ENCODE results near the gene KRTAP4-1. TPM values are rescaled to one million over a fixed set of nuclear protein-coding genes. Genes with fewer than 3 reads are reported as not detected.

KRTAP4-1 gene
- polyA plus RNA-seq, 1 of the 3 experiments (the other 2 are of a cell fraction): not detected

- TF ChIP-seq MEF2A (IDR thresholded peaks at IDR 0.05; ENCODE audit: borderline replicate concordance, low read depth): no peak
- no peak for TF ChIP-seq MXI1 (IDR thresholded peaks at IDR 0.05; ENCODE audit: low read depth, low read length)
- no peak for TF ChIP-seq YY1 (IDR thresholded peaks at IDR 0.05; ENCODE audit: low read depth)
- TF ChIP-seq NFIC (IDR thresholded peaks at IDR 0.05; ENCODE audit: borderline replicate concordance): no peak
- no peak for TF ChIP-seq RCOR1 (IDR thresholded peaks at IDR 0.05; ENCODE audit: low read length)
- TF ChIP-seq POLR2AphosphoS5 (IDR thresholded peaks at IDR 0.05; ENCODE audit: low read depth, low read length): no peak
- no peak for TF ChIP-seq SMC3 (IDR thresholded peaks at IDR 0.05; ENCODE audit: low read depth, low read length)
- no peak for TF ChIP-seq CHD2 (IDR thresholded peaks at IDR 0.05; ENCODE audit: low read length, partially characterized antibody)
- no peak for TF ChIP-seq SIN3A (IDR thresholded peaks at IDR 0.05; ENCODE audit: borderline replicate concordance, low read depth, low read length)
- TF ChIP-seq USF2 (IDR thresholded peaks at IDR 0.05; ENCODE audit: borderline replicate concordance, low read depth, low read length): no peak
- TF ChIP-seq, protein P1, sequence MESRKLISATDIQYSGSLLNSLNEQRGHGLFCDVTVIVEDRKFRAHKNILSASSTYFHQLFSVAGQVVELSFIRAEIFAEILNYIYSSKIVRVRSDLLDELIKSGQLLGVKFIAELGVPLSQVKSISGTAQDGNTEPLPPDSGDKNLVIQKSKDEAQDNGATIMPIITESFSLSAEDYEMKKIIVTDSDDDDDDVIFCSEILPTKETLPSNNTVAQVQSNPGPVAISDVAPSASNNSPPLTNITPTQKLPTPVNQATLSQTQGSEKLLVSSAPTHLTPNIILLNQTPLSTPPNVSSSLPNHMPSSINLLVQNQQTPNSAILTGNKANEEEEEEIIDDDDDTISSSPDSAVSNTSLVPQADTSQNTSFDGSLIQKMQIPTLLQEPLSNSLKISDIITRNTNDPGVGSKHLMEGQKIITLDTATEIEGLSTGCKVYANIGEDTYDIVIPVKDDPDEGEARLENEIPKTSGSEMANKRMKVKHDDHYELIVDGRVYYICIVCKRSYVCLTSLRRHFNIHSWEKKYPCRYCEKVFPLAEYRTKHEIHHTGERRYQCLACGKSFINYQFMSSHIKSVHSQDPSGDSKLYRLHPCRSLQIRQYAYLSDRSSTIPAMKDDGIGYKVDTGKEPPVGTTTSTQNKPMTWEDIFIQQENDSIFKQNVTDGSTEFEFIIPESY (IDR thresholded peaks at IDR 0.05; ENCODE audit: borderline replicate concordance, low read depth): no peak
- no peak for TF ChIP-seq RFX5 (IDR thresholded peaks at IDR 0.05; ENCODE audit: low read length)
- TF ChIP-seq PBX3 (IDR thresholded peaks at IDR 0.05): no peak
- TF ChIP-seq TAF1 (IDR thresholded peaks at IDR 0.05; ENCODE audit: borderline replicate concordance, low read depth, low read length): no peak
- no peak for TF ChIP-seq FOXM1 (IDR thresholded peaks at IDR 0.05; ENCODE audit: low read depth)
- no peak for TF ChIP-seq NRF1 (IDR thresholded peaks at IDR 0.05; ENCODE audit: low read depth, low read length)
- no peak for TF ChIP-seq FOXJ3 (CRISPR knock-in tag; IDR thresholded peaks at IDR 0.05)
- TF ChIP-seq, protein P2, sequence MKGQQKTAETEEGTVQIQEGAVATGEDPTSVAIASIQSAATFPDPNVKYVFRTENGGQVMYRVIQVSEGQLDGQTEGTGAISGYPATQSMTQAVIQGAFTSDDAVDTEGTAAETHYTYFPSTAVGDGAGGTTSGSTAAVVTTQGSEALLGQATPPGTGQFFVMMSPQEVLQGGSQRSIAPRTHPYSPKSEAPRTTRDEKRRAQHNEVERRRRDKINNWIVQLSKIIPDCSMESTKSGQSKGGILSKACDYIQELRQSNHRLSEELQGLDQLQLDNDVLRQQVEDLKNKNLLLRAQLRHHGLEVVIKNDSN (IDR thresholded peaks at IDR 0.05; ENCODE audit: borderline replicate concordance, low read depth): no peak
- no peak overlapping the region for H3K4me2 ChIP-seq
- H3K4me1 ChIP-seq (ENCODE audit: control insufficient read depth in 1 of 2, insufficient read depth in 2 of 2, low read depth in 1 of 2, low read length in 1 of 2): no peaks in the 10 kb centered on the region
- CTCF ChIA-PET: no interaction called here
- DNase-seq: no peak
- H3K36me3 ChIP-seq (replicated peaks in 1 of 2; ENCODE audit: control insufficient read depth in 1 of 2, insufficient read depth in 2 of 2, low read length in 1 of 2): no peaks in the 10 kb centered on the region
- POLR2A ChIA-PET: no interaction called here
- H3K27me3 ChIP-seq (ENCODE audit: insufficient read depth): no peaks in the 10 kb centered on the region
- WGBS (ENCODE audit: low lambda C conversion rate): 24% methylated on average over 4 of the region's 5 CpGs
- no peaks in the 10 kb centered on the region for H4K20me1 ChIP-seq (ENCODE audit: insufficient read depth)
- no peaks in the 10 kb centered on the region for H3K79me2 ChIP-seq (ENCODE audit: insufficient read depth)
- H3K27ac ChIP-seq (ENCODE audit: low read depth in 2 of 2, low read length in 1 of 2): no peak overlapping the region
- no peak overlapping the region for H2AFZ ChIP-seq (ENCODE audit: low read depth)
- H3K9ac ChIP-seq: no peak overlapping the region
- no peaks in the 10 kb centered on the region for H3K9me3 ChIP-seq
- H3K9me2 ChIP-seq: no peaks in the 10 kb centered on the region
- H3K4me3 ChIP-seq (ENCODE audit: low read depth in 2 of 2, low read length in 1 of 2): no peak overlapping the region
- no peaks in the 10 kb centered on the region for H3F3A ChIP-seq (replicated peaks; ENCODE audit: insufficient read depth)
Measured at GRCh38 chr17:41199421-41200078, 14.8 kb upstream of the KRTAP4-1 start.

All from SK-N-SH (cell line).